BE2C (cell line): ENCODE results near the gene SLC9A1.
A peak's percentile ranks its signal among the peaks of the same experiment; 100 is the strongest.

Experiments used
- DNase-seq: peaks from one replicate; pipeline ENCODE4 v3.0.0-alpha.2; 2020
- H3K27me3 ChIP-seq: fragments of 250-450 bp; sonication (Bioruptor Pico); 2 replicates; pipeline ENCODE4 v1.5.1; 2020; ENCODE audit warnings: mild to moderate bottlenecking
- H3K36me3 ChIP-seq: fragments of 250-450 bp; sonication (Bioruptor Pico); 2 replicates; pipeline ENCODE4 v1.5.1; 2020; ENCODE audit warnings: mild to moderate bottlenecking
- H3K4me1 ChIP-seq: fragments of 250-450 bp; sonication (Bioruptor Pico); 2 replicates; pipeline ENCODE4 v1.5.1; 2020
- H3K4me3 ChIP-seq: 2 replicates; pipeline ENCODE4 v1.5.1; 2011; ENCODE audit warnings: low read depth, low read length
- H3K9me3 ChIP-seq: fragments of 250-450 bp; sonication (Bioruptor Pico); 2 replicates; pipeline ENCODE4 v1.5.1; 2020
- TF ChIP-seq, protein P1 (sequence below): IDR thresholded peaks from 2 replicates; pipeline ENCODE4 v1.5.1; 2012; ENCODE audit warnings: mild to moderate bottlenecking, low read depth, low read length

SLC9A1 gene

DNA sequence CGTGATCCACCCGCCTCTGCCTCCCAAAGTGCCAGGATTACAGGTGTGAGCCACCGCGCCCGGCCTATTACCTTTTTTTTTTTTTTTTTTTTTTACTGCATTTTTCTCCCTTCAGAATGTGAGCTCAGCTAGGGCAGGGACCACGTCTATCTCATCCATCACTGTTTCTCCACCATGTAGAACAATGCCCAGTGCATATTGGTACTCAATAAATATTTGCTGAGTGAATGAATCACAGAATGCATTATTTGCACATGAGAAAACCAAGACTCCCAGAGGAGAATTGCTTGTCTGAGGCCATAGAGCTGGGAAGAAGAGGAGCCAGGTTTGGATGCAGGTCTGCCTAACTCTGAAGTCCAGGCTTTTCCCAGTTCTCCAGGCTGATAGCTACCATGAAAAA, 8.2 kb upstream of the SLC9A1 start:
- no peaks in the 10 kb centered on the region for H3K36me3 ChIP-seq
- no peaks in the 10 kb centered on the region for H3K4me1 ChIP-seq
- H3K9me3 ChIP-seq: no peaks in the 10 kb centered on the region
- DNase-seq: no peak
- TF ChIP-seq, protein P1, sequence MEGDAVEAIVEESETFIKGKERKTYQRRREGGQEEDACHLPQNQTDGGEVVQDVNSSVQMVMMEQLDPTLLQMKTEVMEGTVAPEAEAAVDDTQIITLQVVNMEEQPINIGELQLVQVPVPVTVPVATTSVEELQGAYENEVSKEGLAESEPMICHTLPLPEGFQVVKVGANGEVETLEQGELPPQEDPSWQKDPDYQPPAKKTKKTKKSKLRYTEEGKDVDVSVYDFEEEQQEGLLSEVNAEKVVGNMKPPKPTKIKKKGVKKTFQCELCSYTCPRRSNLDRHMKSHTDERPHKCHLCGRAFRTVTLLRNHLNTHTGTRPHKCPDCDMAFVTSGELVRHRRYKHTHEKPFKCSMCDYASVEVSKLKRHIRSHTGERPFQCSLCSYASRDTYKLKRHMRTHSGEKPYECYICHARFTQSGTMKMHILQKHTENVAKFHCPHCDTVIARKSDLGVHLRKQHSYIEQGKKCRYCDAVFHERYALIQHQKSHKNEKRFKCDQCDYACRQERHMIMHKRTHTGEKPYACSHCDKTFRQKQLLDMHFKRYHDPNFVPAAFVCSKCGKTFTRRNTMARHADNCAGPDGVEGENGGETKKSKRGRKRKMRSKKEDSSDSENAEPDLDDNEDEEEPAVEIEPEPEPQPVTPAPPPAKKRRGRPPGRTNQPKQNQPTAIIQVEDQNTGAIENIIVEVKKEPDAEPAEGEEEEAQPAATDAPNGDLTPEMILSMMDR: no peak
- H3K27me3 ChIP-seq: no peaks in the 10 kb centered on the region
- no peak overlapping the region for H3K4me3 ChIP-seq

DNA sequence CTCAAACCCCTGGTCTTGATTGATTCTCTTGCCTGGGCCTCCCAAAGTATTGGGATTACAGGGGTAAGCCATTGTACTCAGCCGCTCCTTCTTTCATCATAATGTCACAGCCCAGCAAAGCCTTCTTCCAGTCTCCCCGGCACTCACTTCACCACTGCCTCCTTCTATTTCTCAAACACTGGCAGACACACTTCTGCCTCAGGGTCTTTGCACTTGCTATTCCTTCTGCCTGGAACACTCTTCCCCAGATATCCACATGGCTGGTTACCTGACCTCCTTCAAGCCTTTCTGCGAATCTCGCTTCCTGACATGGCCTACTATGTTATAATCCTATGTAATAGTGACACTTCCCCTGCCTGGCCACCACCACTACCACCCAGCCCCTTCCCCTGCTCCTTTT, 7.2 kb upstream of the SLC9A1 start:
- TF ChIP-seq, protein P1: no peak
- no peaks in the 10 kb centered on the region for H3K9me3 ChIP-seq
- no peaks in the 10 kb centered on the region for H3K4me1 ChIP-seq
- H3K27me3 ChIP-seq: no peaks in the 10 kb centered on the region
- no peak for DNase-seq
- no peak overlapping the region for H3K4me3 ChIP-seq
- H3K36me3 ChIP-seq: no peaks in the 10 kb centered on the region

DNA sequence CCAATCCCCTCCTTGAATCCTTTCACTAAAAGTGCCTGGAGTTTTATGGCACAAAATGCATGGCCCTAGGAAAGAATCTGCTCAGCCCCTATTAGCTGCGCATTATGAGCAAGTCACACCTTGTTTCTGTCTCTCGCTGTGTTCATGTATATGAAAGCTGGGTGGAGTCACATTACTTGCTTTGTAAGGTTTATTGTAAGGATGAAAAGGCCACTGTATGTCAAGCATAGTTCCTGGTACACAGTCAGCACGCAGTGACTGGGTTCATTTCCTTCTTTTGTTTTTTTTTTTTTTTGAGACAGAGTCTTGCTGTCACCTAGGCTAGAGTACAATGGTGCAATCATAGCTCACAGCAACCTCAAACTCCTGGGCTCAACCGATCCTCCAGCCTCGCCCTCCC, 6.7 kb upstream of the SLC9A1 start:
- H3K9me3 ChIP-seq: no peaks in the 10 kb centered on the region

DNA sequence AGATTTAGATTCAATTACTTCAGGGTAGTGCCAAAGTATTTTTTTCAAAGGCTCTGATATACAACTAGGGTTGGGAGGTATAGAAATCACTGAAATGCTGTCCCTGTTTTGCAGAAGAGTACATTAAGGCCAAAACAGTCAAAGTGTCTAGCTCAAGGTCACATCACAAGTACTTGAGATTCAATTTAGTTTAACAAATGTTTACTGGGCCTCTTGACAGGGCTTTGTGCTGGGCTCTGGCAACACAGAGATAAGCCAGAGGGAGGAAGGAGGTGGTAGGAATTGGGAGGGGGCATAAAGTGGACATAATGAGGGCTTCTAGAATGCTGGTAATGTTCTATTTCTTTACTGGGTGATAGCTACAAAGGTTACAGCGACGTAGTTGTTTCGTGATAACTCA, 2.3 kb upstream of the SLC9A1 start:
- TF ChIP-seq, protein P1: no peak
- no peak for DNase-seq
- Histone ChIP-seq H3K4me3 (no peak overlapping the region), H3K9me3 (no peaks in the 10 kb centered on the region), H3K36me3 (no peaks in the 10 kb centered on the region), H3K27me3 (no peaks in the 10 kb centered on the region), H3K4me1 (no peaks in the 10 kb centered on the region)

More for the DNA sequence above, 6.7 kb upstream of the SLC9A1 start:
- Histone ChIP-seq H3K4me1 (no peaks in the 10 kb centered on the region), H3K4me3 (no peak overlapping the region), H3K27me3 (no peaks in the 10 kb centered on the region), H3K36me3 (no peaks in the 10 kb centered on the region)
- TF ChIP-seq, protein P1: no peak
- no peak for DNase-seq

DNA sequence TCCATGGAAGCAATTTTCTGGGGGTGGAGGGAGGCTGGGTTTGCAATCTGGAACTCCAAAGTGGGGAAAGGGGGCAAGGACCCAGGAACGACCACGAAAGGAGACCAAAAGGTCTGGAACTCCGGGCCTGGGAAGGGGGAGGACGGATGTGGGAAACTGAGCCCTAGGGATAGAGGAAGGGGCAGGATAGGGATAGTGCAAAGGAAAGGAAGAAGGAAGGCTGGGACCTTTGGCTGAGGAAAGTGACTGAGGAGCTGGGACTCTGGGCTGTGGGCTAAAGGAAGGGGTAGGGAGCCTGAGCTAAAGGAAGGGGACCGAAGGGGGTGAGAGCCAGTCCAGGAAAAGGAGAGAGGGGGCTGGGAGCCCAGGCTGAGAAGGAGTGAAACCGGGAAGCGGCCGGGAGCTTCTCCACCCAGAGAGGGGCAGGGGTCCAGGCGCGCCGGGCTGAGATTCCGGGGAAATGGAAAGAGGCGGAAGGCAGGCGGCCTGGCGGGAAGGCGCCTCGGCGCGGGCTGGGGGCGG, 395 bp downstream of the SLC9A1 start:
- no peaks in the 10 kb centered on the region for H3K36me3 ChIP-seq
- no peak for DNase-seq
- TF ChIP-seq, protein P1: no peak
- no peaks in the 10 kb centered on the region for H3K9me3 ChIP-seq
- no peaks in the 10 kb centered on the region for H3K4me1 ChIP-seq
- peak overlapping the region; percentile 68 for H3K4me3 ChIP-seq
- no peaks in the 10 kb centered on the region for H3K27me3 ChIP-seq

DNA sequence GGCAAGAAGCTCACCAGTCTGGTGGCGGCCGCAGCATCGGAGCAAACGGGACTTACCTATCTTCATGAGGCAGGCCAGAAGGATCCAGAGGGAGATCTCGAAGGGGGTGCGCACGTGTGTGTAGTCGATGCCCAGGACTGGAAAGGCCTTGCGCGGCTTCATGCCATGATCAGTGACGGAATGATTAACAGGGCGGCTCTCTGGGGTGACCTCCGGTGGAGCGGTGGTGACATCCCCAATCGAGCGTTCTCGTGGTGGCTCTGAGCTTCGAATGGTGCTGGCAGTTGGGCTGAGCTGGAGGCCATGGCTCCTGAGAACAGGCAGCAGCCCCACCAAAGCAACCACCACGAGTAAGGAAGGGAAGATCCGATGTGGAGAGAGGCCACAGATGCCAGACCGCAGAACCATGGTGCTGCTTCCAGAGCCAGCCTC, 982 bp downstream of the SLC9A1 start:
- DNase-seq: no peak
- Histone ChIP-seq H3K4me1 (no peaks in the 10 kb centered on the region), H3K27me3 (no peaks in the 10 kb centered on the region), H3K36me3 (no peaks in the 10 kb centered on the region), H3K9me3 (no peaks in the 10 kb centered on the region), H3K4me3 (peak overlapping the region; percentile 68)
- TF ChIP-seq, protein P1: no peak
